Fibroblast of lung (primary cell): Measurements from ENCODE around the gene RAB25.

Experiments
- EZH2 ChIP-seq: IDR thresholded peaks from 2 replicates; pipeline ENCODE4 v1.5.1; 2012; ENCODE audit warnings: low read length, control low read depth, mild to moderate bottlenecking; ENCODE audit errors: missing control alignments
- TF ChIP-seq, protein P1 (sequence below), 2 donors: IDR thresholded peaks in 1 of 2; conservative IDR thresholded peaks in 1 of 2; 1 replicate in 1 of 2; 2 replicates in 1 of 2; pipeline ENCODE4 v1.5.1; 2011 to 2012; ENCODE audit warnings: low read length in 2 of 2, control low read depth in 1 of 2, inconsistent platforms in 1 of 2, low read depth in 1 of 2, mild to moderate bottlenecking in 1 of 2

DNA sequence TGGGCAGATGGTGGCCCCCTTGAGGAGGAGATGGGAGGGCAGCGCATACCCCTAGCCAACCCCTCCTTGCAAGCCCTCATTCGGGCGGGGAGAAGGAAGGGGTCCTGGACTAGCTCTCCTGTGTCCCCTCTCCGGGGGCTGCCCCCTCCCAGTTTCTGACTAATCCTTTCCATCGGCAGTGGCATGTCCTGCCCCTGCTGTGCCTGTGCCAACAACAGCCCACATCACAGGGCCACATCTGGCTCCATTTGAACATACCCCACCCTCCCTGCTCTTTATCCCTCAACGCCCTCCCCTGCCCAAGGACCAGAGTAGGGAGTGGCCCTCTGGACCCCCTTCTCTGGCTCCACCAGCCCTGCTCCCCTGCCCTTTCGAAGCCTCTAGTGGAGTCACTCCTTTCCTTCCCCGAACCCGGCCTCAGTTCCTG lies 42.6 kb downstream of the RAB25 start:
- TF ChIP-seq, protein P1, sequence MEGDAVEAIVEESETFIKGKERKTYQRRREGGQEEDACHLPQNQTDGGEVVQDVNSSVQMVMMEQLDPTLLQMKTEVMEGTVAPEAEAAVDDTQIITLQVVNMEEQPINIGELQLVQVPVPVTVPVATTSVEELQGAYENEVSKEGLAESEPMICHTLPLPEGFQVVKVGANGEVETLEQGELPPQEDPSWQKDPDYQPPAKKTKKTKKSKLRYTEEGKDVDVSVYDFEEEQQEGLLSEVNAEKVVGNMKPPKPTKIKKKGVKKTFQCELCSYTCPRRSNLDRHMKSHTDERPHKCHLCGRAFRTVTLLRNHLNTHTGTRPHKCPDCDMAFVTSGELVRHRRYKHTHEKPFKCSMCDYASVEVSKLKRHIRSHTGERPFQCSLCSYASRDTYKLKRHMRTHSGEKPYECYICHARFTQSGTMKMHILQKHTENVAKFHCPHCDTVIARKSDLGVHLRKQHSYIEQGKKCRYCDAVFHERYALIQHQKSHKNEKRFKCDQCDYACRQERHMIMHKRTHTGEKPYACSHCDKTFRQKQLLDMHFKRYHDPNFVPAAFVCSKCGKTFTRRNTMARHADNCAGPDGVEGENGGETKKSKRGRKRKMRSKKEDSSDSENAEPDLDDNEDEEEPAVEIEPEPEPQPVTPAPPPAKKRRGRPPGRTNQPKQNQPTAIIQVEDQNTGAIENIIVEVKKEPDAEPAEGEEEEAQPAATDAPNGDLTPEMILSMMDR (conservative IDR thresholded peaks at IDR 0.05 in 1 of 2, IDR thresholded peaks at IDR 0.05 in 1 of 2; ENCODE audit: low read depth in 1 of 2, low read length in 2 of 2), result no peak
- TF ChIP-seq EZH2, result no peak
